Astrocyte (in vitro differentiated cells and primary cell): ENCODE measurements around the gene LIMK1. TPM values are rescaled to one million over a fixed set of nuclear protein-coding genes. Genes with fewer than 3 reads are reported as not detected.

Experiments
- DNase-seq: peaks from one replicate; pipeline ENCODE4 v3.0.0-alpha.2; 2010; ENCODE audit warnings: low read depth
- FAIRE-seq: peaks from 2 replicates; lab custom pipeline; 2011; peaks lifted over from hg19 to GRCh38; lab: Jason Lieb, UNC
- H2AFZ ChIP-seq: 2 replicates; pipeline ENCODE4 v1.6.0; 2012; ENCODE audit warnings: low read depth, low read length, inconsistent platforms
- H3K27ac ChIP-seq: 2 replicates; pipeline ENCODE4 v1.5.1; 2011; ENCODE audit warnings: low read depth, low read length, inconsistent platforms
- H3K27me3 ChIP-seq: 2 replicates; pipeline ENCODE4 v1.6.0; 2011; ENCODE audit warnings: low read length, inconsistent platforms; ENCODE audit not compliant: insufficient read depth
- H3K36me3 ChIP-seq: 2 replicates; pipeline ENCODE4 v1.5.1; 2011; ENCODE audit warnings: low read length, inconsistent platforms; ENCODE audit not compliant: insufficient read depth
- H3K4me1 ChIP-seq: 2 replicates; pipeline ENCODE4 v1.5.1; 2011; ENCODE audit warnings: low read length, inconsistent platforms; ENCODE audit not compliant: insufficient read depth
- H3K4me2 ChIP-seq: 2 replicates; pipeline ENCODE4 v1.6.0; 2012; ENCODE audit warnings: low read length, inconsistent platforms
- H3K4me3 ChIP-seq: 2 replicates; pipeline ENCODE4 v1.5.1; 2011; ENCODE audit warnings: low read depth, mild to moderate bottlenecking, low read length, inconsistent platforms; ENCODE audit not compliant: insufficient read depth
- H3K79me2 ChIP-seq: 2 replicates; pipeline ENCODE4 v1.6.0; 2012; ENCODE audit warnings: mild to moderate bottlenecking, low read length, inconsistent platforms; ENCODE audit not compliant: insufficient read depth
- H3K9ac ChIP-seq: 2 replicates; pipeline ENCODE4 v1.6.0; 2012; ENCODE audit warnings: mild to moderate bottlenecking, low read length, inconsistent platforms
- H3K9me3 ChIP-seq: 2 replicates; pipeline ENCODE4 v1.5.1; 2012; ENCODE audit warnings: low read depth, mild to moderate bottlenecking, low read length, inconsistent platforms; ENCODE audit not compliant: insufficient read depth
- H4K20me1 ChIP-seq: 2 replicates; pipeline ENCODE4 v1.6.0; 2012; ENCODE audit warnings: low read length, inconsistent platforms; ENCODE audit not compliant: insufficient read depth
- H3K27ac Mint-ChIP-seq: one replicate; pipeline ENCODE4 v1.8.0; 2021; ENCODE audit warnings: mild to moderate bottlenecking, mixed read lengths; ENCODE audit not compliant: unreplicated experiment
- H3K27me3 Mint-ChIP-seq: one replicate; pipeline ENCODE4 v1.8.0; 2021; ENCODE audit warnings: low read depth, mixed read lengths; ENCODE audit not compliant: unreplicated experiment
- H3K36me3 Mint-ChIP-seq: one replicate; pipeline ENCODE4 v1.8.0; 2021; ENCODE audit warnings: low read depth, mixed read lengths; ENCODE audit not compliant: unreplicated experiment
- H3K4me1 Mint-ChIP-seq: one replicate; pipeline ENCODE4 v1.8.0; 2021; ENCODE audit warnings: low read depth, mixed read lengths; ENCODE audit not compliant: unreplicated experiment
- H3K4me3 Mint-ChIP-seq: one replicate; pipeline ENCODE4 v1.8.0; 2021; ENCODE audit warnings: mild to moderate bottlenecking, moderate library complexity, mixed read lengths; ENCODE audit not compliant: unreplicated experiment
- H3K9me3 Mint-ChIP-seq: one replicate; pipeline ENCODE4 v1.8.0; 2021; ENCODE audit warnings: mild to moderate bottlenecking, mixed read lengths; ENCODE audit not compliant: unreplicated experiment
- CTCF ChIP-seq: IDR thresholded peaks from 2 replicates; pipeline ENCODE4 v1.5.1; 2011; ENCODE audit warnings: low read depth, mild to moderate bottlenecking, inconsistent platforms, low read length, moderate library complexity; ENCODE audit not compliant: insufficient read depth
- EZH2 ChIP-seq: IDR thresholded peaks from 2 replicates; pipeline ENCODE4 v1.6.1; 2012; ENCODE audit warnings: mild to moderate bottlenecking, low read length, inconsistent platforms; ENCODE audit not compliant: insufficient read depth
- total RNA-seq: library from RNA; stranded (reverse); gene quantifications from 2 replicates; pipeline ENCODE4 v1.2.1, GENCODE V29; 2021

LIMK1 gene
- total RNA-seq, 1 donor from 2014 or later = 67.8 TPM

- no peak overlapping the region for H3K4me3 ChIP-seq
- H3K36me3 Mint-ChIP-seq = peaks cover 19% of the 10 kb centered on the region
- no peaks in the 10 kb centered on the region for H3K79me2 ChIP-seq
- H3K27ac Mint-ChIP-seq = no peak overlapping the region
- FAIRE-seq = no peak
- no peak overlapping the region for H3K27ac ChIP-seq
- no peak for TF ChIP-seq CTCF
- no peak for TF ChIP-seq EZH2
- H3K36me3 ChIP-seq = peaks cover 36% of the 10 kb centered on the region
- H4K20me1 ChIP-seq = no peaks in the 10 kb centered on the region
- peaks cover 7% of the 10 kb centered on the region for H3K4me1 Mint-ChIP-seq
- no peak for DNase-seq
- no peaks in the 10 kb centered on the region for H3K27me3 ChIP-seq
- H3K4me3 Mint-ChIP-seq = no peak overlapping the region
- H3K9me3 Mint-ChIP-seq = no peaks in the 10 kb centered on the region
- no peak overlapping the region for H3K4me2 ChIP-seq
- peaks cover 20% of the 10 kb centered on the region for H3K4me1 ChIP-seq
- H2AFZ ChIP-seq = no peak overlapping the region
- no peaks in the 10 kb centered on the region for H3K27me3 Mint-ChIP-seq
- no peak overlapping the region for H3K9ac ChIP-seq
- no peaks in the 10 kb centered on the region for H3K9me3 ChIP-seq
These were observed 19.7 kb downstream of the LIMK1 start for GRCh38 chr7:74103219-74103772.

GRCh38 chr7:74104702-74105101 lies 21.1 kb downstream of the LIMK1 start:
- Mint-ChIP-seq H3K36me3 (peaks cover 14% of the 10 kb centered on the region), H3K27me3 (no peaks in the 10 kb centered on the region), H3K27ac (peak overlapping the region; percentile 47), H3K4me3 (peak overlapping the region; percentile 34), H3K4me1 (peaks cover 5% of the 10 kb centered on the region), H3K9me3 (no peaks in the 10 kb centered on the region)
- H3K9me3 ChIP-seq = no peaks in the 10 kb centered on the region
- H3K27me3 ChIP-seq = no peaks in the 10 kb centered on the region
- no peak overlapping the region for H3K9ac ChIP-seq
- H2AFZ ChIP-seq = no peak overlapping the region
- H3K4me3 ChIP-seq = no peak overlapping the region
- DNase-seq (peak; percentile 50), FAIRE-seq (no peak)
- no peak overlapping the region for H3K27ac ChIP-seq
- TF ChIP-seq EZH2 = no peak
- TF ChIP-seq CTCF = no peak
- no peaks in the 10 kb centered on the region for H4K20me1 ChIP-seq
- peaks cover 12% of the 10 kb centered on the region for H3K4me1 ChIP-seq
- peaks cover 29% of the 10 kb centered on the region for H3K36me3 ChIP-seq
- no peaks in the 10 kb centered on the region for H3K79me2 ChIP-seq
- peak overlapping the region; percentile 39 for H3K4me2 ChIP-seq

GRCh38 chr7:74105992-74106391 lies 22.4 kb downstream of the LIMK1 start:
- Histone ChIP-seq H3K9me3 (no peaks in the 10 kb centered on the region), H3K4me2 (no peak overlapping the region), H3K27ac (no peak overlapping the region), H2AFZ (no peak overlapping the region), H3K79me2 (no peaks in the 10 kb centered on the region), H4K20me1 (no peaks in the 10 kb centered on the region), H3K36me3 (peaks cover 26% of the 10 kb centered on the region), H3K9ac (no peak overlapping the region), H3K4me1 (peaks cover 12% of the 10 kb centered on the region), H3K4me3 (no peak overlapping the region), H3K27me3 (no peaks in the 10 kb centered on the region)
- no peaks in the 10 kb centered on the region for H3K27me3 Mint-ChIP-seq
- no peaks in the 10 kb centered on the region for H3K9me3 Mint-ChIP-seq
- FAIRE-seq (no peak), DNase-seq (no peak)
- no peak overlapping the region for H3K4me3 Mint-ChIP-seq
- no peak for TF ChIP-seq EZH2
- no peak for TF ChIP-seq CTCF
- H3K27ac Mint-ChIP-seq = no peak overlapping the region
- peaks cover 3% of the 10 kb centered on the region for H3K4me1 Mint-ChIP-seq
- peaks cover 18% of the 10 kb centered on the region for H3K36me3 Mint-ChIP-seq
